UCSD-AML1 (cell line): ENCODE data around the gene VEGFA.

Experiments used
- DNase-seq: peaks from one replicate; lab custom pipeline; 2025; ENCODE audit not compliant: unreplicated experiment; lab: John Stamatoyannopoulos, UW

The VEGFA gene

GRCh38 chr6:43769526-43770371 lies at the start of gene VEGFA:
VEGFA (plus strand) TSS chr6:43770211.
- DNase-seq, result peak; percentile 88

- DNase-seq, result no peak
Measured at GRCh38 chr6:43720999-43721398, 49.0 kb upstream of the VEGFA start.

DNA sequence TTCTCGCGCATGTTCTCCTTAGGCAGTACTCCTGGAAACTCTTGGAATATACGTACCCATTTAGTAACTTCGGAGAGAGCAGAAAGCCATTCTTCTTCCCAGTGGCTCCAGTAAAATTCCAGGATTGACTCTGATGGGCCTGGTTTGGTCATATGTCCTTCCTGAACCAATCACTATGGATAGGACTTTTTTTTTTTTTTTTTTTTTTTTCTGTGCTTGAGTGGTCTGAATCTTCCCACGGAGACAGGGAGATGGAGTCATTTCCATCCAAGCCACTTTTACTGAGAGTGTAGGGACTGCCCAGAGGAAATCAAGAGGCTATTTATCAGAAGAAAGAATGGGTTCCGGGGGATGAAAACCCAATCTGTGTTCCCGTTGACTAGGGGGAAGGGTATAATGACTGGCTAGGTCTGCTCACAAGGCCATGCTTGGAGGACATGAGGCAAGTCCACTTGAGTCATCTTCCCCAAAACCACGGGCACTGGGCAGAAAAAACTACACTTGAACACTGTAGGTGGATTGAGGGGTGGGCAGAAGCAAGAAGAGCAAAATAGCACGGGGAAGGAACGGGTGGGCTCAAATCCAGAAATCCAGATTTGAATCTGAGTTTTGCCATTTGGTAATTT lies 47.0 kb upstream of the VEGFA start:
- no peak for DNase-seq

DNA sequence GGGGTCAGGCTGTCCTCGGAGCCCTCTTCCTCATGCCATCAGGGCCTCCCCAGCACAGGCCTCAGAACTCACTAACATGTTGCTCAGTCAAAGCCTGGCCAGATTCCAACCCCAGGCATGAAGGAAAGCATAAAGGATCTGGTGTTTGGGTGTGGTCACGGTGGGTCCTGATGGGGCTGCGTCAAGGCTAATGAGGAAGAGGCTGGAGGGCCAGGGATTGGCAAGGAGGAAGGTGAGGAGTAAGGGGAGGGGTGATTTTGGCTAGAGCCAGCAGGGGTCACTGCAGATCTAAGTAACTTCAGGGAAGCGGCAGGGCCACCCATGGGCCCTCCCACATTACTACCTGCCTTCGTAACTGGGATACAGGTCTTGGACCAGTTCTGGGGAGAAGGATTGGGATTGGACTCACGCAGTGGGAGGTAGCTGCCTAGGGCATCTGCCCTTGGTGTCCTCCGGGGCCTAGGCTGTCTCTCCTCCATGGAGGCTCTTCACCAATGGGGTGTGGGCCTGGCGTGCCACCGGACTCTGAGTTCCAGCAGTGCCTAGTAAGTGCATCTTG lies 46.2 kb upstream of the VEGFA start:
- peak; percentile 77 for DNase-seq

- no peak for DNase-seq
Measured at GRCh38 chr6:43724354-43724753, 45.7 kb upstream of the VEGFA start.

GRCh38 chr6:43724914-43725642 lies 44.9 kb upstream of the VEGFA start:
- DNase-seq, result peak; percentile 97

DNA sequence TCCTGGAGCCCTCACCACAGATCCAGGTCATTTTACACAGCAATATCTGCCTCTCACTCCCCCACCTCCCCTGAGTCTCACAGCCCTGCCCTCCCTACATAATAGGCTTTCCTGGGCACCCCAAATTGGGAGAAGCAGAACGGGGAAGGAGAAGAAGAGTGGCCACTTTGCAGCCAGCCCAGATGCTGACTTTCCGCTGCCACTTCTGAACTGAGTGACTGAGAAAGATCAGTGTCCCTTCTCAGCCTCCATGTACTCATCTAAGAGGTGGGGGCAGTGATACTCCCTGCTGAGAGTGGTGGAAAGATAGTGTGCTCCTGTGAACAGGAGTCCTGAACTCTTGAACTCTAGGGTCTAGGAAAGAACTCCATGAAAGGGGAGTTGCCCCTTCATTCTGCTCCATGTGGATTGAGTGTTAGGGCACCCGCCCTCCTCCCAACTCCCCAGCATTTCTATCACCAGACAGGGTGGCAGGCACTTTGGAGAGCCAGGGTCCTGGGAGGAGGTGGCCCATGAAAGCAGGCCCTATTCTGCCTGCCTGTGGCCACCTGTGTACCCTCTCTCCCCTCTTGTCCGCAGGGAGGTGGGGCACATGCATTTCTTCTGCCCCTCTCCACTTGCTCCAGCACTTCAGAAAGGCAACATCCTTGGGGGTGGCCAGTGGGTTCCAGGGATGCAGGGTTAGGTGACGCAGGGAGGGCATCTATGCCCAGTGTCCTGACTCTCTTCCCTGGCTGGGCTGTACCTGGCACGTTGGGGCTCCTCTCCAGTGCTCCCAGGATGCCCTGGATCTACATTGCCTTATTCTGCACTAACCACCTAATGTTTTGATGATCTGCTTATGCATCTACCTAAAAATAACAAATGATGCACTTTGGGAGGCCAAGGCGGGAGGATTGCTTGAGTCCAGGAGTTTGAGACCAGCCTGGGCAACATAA lies 44.1 kb upstream of the VEGFA start:
- DNase-seq, result no peak

GRCh38 chr6:43727634-43728033 lies 42.4 kb upstream of the VEGFA start:
- no peak for DNase-seq

GRCh38 chr6:43728586-43728985 lies 41.4 kb upstream of the VEGFA start:
- DNase-seq, result no peak

GRCh38 chr6:43729537-43729936 lies 40.5 kb upstream of the VEGFA start:
- DNase-seq, result no peak

GRCh38 chr6:43730634-43731033 lies 39.4 kb upstream of the VEGFA start:
- no peak for DNase-seq

GRCh38 chr6:43733471-43734293 lies 36.3 kb upstream of the VEGFA start:
- no peak for DNase-seq

DNA sequence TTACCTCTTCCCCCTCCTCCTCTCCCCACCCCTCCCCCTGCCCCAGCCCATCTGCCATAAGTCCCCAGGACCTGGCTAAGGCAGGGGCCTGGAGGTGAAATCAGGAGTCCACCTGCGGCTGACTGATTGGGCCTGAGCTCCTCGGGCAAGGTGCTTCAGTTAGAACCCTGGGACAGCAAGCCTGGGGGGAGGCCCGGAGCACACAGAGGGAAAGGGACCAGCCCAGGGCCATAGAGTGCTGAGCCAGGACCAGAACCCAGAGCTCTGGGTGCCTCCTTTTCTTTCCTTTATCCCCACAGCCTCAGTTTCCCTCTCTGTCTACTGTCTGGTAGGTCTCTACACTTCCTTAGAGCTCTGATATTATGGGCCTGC lies 35.7 kb upstream of the VEGFA start:
- DNase-seq, result no peak

- no peak for DNase-seq
Measured at GRCh38 chr6:43735642-43736199, 34.3 kb upstream of the VEGFA start.

DNA sequence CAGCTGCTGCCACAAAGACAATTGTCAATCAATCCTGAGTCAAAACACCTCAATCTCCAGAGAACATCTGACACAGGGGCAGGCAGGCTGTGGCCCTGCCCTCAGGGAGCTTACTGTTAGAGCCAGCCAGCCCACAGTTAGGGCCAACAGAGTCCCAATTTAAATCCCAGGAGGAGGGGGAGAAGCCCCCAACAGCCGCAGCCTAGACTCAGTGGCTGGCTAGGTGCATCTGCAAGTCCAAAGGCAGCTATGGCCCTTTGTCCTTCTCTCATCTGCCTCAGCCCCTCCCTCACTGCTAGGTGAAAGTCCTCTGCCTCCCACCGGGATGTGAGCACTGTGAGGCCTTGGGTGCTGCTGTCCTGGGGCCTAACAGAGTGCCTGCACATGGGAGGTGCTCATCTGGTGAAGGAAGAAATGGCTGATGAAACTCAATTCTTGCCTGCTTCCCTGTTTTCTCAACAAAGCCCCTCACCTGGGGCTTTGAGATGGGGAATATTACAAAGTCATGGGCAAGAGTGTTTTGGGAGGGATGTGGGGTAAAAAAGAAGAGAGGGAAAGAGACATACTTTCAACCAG lies 33.7 kb upstream of the VEGFA start:
- no peak for DNase-seq

GRCh38 chr6:43736844-43737243 lies 33.2 kb upstream of the VEGFA start:
- no peak for DNase-seq

DNA sequence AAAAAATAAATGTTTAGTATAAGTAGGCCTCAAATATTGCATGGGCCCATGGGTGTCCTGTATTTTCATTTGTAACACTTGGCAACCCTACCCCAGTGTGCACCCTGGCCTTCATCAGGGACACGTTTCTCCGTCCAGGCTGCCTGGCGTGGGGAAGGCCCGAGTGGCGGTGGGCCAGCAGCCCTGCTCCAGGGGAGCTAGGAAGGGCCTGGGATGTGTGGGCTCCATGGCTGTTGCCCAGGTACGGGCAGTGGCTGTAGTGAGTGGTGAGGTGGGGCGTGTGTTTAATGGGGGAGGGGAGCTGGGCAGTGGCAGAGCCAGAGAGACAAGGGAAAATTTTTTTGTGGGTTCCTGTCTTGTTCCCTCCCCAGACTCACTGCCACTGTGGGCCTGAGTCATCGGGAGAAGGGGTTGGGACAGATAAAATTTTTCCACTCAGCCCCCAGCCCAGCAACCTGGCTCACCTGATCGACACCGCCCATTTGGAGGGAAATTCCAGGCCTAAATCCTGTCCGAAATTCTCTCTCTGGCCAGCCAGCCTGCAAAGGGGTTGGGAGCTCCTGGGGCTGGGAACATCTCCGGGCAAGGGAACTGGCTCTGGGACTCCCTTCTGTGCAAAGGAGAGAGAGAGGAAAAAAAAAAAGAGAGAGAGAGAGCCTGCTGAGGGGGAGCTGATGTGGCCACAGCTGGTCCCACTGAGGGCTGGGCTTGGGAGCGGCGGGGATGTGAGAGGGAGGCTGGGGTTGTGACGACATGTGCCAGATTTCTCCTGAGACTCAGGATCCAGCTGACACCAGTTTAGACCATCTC lies 32.5 kb upstream of the VEGFA start:
- DNase-seq, result no peak

- DNase-seq, result no peak
Measured at GRCh38 chr6:43738267-43738676, 31.7 kb upstream of the VEGFA start.
